HG03097 (cell line): ENCODE measurements around the gene CYP2A6.
"Not testable (repeated sequence)": the region's sequence is repeated elsewhere in the genome, so short reads cannot be mapped to it uniquely, and the experiment has no call there.

ENCODE experiments used
- ATAC-seq: cut with Tn5 transposase; IDR thresholded peaks from one replicate; pipeline ENCODE4 v1.9.1; 2021; ENCODE audit not compliant: unreplicated experiment, low FRiP score

CYP2A6 gene

GRCh38 chr19:40852467-40853152 lies 2.4 kb upstream of the CYP2A6 start:
- not testable (repeated sequence) for ATAC-seq

DNA sequence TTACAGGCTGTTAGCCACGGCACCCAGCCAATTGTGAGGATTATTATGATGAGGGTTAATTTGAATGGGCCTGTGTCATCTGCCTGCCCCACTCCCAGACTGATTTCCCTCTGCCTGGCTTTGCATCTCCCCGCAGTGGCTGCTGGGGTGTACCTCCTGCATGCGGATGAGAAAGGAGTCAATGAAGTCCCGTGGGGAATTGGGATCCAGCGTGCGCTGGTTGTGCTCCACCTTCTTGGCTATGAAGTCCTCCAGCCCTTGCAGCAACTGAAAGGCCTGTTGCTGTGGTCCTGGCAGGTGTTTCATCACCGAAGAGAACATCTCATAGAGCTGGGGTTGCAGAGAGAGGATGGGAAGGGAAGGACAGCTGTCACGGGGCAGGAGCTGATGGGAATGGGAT lies 3.5 kb downstream of the CYP2A6 start:
- ATAC-seq = not testable (repeated sequence)

GRCh38 chr19:40843653-40844052 lies 6.6 kb downstream of the CYP2A6 start:
- not testable (repeated sequence) for ATAC-seq

DNA sequence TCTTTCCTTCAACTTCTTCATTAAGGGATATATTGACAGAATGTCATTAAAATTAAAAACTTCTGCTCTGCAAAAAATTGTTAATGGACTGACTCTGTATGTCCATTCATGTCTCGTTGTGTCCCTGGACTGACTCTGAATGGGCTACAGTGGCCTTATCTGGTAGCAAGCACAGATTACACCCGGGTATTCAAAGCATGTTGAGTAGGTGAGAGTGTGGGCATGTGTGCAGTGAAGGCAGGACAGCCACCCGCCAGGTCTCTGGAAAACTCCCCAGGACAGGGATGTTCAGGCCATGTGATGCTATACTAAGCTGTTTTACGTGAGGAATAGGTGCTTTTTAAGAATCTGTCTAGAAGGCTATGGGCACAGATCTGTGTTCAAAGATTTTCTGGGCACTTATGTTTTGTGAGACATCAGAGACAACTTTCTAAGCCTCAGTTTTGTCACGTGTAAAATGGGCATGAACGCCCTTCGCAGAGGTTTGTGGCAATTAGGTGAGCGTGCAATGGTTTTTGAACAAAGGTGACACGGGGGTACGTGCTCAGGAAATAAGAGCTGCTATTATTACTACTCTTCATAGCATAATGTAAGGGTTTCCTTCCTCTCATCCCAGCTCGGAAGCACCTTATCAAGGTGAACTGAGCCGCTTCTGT lies 7.1 kb downstream of the CYP2A6 start:
- not testable (repeated sequence) for ATAC-seq

DNA sequence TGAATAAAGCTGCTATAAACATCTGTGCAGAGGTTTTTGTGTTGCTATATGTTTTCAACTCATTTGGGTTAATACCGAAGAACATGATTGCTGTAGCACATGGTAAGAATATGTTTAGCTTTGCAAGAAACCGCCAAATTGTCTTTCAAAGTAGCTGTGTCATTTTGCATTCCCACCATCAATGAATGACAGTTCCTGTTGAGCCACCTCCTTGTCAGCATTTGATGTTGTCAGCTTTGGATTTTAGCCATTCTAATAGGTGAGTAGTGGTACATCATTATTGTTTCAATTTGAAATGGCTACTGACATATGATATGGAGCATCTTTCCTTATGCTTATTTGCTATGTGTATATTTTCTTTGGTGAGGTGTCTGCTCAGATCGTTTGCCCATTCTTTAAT lies 8.2 kb downstream of the CYP2A6 start:
- not testable (repeated sequence) for ATAC-seq

DNA sequence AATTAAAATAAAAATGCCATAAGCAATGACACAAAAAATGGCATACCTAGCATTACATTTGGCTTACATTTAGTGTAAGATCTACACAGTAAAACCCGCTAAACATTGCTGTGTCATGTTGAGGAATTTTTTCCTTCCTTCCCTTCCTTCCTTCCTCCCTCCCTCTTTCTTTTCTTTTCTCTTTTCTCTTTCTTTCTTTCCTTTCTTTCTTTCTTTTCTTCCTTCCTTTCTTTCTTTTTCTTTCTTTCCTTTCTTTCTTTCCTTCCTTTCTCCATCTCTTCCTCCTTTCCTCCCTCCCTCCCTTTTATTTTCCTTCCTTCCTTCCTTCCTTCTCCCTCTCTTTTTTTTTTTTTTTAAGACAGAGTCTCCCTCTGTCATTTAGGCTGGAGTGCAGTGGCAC lies 11.8 kb downstream of the CYP2A6 start:
- ATAC-seq = not testable (repeated sequence)

- no peak for ATAC-seq
Observed at GRCh38 chr19:40836754-40837429, 13.4 kb downstream of the CYP2A6 start.

- ATAC-seq = not testable (repeated sequence)
Observed at GRCh38 chr19:40833728-40834533, 16.3 kb downstream of the CYP2A6 start.

DNA sequence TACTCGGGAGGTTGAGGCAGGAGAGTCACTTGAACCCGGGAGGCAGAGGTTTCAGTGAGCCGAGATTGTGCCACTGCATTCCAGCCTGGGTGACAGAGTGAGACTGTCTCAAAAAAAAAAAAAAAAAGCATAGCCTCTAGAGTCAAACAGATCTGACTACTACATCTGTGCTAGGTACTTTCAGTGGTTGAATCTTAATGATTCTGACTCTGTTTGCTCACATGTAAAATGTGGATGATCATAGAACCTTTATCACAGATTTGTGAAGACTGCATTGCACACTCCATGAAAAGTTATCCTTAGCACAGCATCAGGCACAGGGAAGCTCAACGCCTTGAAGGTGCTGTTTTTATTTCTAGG lies 17.8 kb downstream of the CYP2A6 start:
- ATAC-seq = not testable (repeated sequence)

DNA sequence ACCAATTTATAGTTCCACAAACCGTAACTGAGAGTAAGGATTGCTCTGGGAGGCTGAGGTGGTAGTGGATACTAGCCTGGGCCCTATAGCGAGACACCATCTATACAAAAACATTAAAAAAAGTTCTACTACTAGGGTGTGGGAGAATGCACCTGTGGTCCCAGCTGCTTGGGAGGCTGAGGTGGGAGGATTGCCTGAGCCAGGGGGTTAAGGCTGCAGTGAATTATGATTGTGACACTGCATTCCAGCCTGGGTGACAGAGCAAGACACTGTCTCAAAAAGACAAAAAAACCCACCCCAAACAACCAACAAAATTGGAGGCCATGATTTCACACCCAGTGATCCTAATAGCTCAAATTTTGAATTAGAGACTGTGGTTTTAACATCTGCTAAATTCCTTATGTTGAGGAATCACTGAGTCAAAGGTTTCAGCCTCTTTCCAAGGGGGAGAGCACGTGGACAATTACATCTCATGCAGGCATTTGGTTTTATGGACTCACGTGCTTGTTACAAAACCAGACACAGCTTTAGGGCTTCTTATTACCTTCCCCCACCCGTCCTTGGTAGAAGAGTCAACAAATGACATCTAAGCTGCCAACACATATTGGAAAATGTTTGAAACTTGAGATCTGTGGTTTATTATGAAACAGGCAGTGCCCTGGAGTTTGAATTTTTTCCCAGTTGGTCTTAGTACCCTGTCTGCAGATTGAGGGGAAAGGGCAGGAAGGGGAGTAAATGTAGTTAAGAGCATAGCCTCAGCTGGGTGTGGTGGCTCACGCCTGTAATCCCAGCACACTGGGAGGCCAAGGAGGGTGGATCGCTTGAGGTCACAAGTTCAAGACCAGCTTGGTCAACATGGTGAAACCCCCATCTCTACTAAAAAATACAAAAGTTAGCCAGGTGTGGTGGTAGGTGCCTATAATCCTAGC lies 18.5 kb downstream of the CYP2A6 start:
- no peak for ATAC-seq

DNA sequence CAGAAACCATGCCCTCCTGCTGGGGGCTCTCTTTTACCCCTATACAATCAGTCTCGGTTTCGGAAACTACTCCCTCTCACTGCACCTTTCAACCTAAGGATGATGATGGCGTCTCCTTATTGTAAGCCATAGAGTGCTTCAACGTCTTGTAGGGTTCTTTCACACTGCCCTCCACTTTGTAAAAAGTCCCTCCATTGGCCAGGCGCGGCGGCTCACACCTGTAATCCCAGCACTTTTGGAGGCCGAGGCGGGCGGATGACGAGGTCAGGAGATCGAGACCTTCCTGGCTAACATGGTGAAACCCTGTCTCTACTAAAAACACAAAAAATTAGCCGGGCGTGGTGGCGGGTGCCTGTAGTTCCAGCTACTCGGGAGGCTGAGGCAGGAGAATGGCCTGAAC lies 19.5 kb downstream of the CYP2A6 start:
- ATAC-seq = not testable (repeated sequence)

- no peak for ATAC-seq
Observed at GRCh38 chr19:40829205-40829604, 21.0 kb downstream of the CYP2A6 start.

DNA sequence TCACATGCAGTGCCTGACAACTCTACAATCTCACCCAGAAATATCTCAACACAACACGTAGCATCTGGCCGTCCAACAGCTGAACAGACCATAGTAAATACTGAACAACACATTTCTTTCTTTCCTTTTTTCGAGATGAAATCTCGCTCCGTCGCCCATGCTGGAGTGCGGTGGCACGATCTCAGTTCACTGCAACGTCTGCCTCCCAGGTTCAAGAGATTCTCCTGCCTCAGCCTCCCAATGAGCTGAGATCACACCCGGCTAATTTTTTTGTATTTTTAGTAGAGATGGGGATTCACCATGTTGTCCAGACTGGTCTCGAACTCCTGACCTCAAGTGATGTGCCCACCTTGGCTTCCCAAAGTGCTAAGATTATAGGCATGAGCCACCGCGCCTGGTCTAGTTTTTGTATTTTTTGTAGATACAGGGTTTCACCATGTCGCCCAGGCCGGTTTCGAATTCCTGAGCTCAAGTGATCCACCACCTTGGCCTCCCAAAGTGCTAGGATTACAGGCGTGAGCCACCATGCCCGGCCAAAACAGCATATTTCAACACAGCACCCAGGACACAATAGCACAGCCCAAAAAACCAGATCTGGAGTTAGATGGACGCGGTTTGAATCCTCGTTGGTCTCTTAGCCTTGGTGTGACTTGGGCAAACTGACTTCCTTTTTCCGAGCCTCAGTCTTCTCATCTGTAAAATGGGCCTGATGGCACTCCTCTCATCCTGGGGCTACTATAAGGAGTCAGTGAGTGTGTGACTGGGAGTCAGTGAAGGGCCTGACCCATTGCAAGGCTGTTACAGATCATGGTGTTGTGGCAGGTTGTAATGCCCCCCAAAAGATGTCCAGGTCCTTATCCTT lies 22.6 kb downstream of the CYP2A6 start:
- no peak for ATAC-seq

- ATAC-seq = not testable (repeated sequence)
Observed at GRCh38 chr19:40826699-40827385, 23.4 kb downstream of the CYP2A6 start.

- not testable (repeated sequence) for ATAC-seq
Observed at GRCh38 chr19:40826312-40826698, 23.9 kb downstream of the CYP2A6 start.

DNA sequence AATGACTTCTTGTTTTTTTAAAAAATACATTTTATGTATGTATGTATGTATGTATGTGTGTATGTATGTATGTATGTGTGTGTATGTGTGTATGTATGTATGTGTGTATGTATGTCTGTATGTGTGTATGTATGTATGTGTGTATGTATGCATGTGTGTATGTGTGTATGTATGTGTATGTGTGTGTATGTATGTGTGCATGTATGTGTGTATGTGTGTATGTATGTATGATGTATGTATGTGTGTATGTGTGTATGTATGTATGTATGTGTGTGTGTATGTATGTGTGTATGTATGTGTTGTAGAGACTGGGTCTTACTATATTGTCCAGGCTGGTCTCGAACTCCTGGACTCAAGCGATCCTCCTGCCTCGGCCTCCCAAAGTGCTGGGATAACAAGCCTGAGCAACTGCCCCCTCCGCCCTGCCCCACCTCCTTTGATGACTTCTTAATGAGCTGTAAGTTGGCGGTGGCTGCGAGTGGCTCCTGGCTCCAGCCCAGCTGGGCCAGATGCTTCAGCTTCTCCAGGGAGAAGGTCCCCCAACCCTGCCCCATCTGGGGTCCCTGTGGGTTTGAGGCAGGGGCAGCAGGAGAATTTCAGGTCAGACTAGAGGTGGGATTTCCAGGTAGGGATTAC lies 24.7 kb downstream of the CYP2A6 start:
- ATAC-seq = not testable (repeated sequence)

- ATAC-seq = not testable (repeated sequence)
Observed at GRCh38 chr19:40824916-40825315, 25.3 kb downstream of the CYP2A6 start.
